Activated T-helper 1 cell treated with anti-CD3 and anti-CD28 coated beads, Interleukin-2, amount 50 U/mL, for 16 hours (primary cell): ENCODE data around the gene IRF7.

Experiments used
- DNase-seq, 2 donors: peaks; one replicate each; pipeline ENCODE4 v3.0.0-alpha.2; 2020; ENCODE audit warnings: low read depth in 1 of 2, low spot score in 1 of 2

Gene IRF7

GRCh38 chr11:608791-609251 is 6.9 kb downstream of the IRF7 start:
- no peak for DNase-seq

DNA sequence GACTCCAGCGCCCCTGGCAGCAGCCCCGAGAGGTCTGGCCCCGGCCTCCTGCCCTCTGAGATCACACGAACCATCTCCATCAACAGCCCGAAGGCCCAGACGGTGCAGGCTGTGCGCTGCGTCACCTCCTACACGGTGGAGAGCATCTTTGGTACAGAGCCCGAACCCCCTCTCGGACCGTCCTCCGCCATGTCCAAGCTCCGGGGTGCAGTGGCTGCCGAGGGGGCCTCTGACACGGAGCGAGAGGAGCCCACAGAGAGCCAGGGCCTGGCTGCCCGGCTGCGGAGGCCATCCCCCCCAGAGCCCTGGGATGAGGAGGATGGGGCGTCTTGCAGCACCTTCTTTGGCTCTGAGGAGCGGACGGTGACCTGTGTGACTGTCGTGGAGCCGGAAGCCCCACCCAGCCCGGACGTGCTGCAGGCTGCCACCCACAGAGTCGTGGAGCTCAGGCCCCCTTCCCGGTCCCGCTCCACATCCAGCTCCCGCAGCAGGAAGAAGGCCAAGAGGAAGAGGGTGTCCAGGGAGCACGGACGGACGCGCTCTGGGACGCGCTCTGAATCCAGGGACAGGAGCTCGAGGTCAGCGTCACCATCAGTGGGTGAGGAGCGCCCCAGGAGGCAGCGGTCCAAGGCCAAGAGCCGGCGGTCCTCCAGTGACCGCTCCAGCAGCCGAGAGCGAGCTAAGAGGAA is 7.6 kb downstream of the IRF7 start:
- no peak for DNase-seq

DNA sequence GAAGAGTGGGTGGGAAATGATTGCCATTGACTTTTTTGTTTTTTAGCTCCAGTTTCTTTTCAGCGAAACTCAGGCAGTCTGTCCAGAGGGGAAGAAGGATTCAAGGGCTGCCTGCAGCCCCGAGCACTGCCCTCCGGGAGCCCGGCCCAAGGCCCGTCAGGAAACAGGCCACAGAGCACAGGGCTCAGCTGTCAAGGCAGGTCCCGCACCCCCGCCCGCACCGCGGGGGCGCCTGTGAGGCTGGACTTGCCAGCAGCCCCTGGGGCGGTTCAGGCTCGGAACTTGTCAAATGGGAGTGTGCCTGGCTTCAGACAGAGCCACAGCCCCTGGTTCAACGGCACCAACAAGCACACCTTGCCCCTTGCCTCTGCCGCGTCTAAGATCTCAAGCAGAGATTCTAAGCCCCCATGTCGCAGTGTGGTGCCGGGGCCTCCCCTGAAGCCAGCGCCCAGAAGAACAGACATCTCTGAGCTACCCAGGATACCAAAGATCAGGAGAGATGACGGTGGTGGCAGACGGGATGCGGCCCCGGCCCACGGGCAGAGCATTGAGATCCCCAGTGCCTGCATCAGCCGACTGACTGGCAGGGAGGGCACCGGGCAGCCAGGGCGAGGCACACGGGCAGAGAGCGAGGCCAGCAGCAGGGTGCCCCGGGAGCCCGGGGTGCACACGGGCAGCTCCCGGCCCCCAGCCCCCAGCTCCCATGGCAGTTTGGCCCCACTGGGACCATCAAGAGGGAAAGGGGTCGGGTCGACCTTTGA is 8.6 kb downstream of the IRF7 start:
- DNase-seq, result no peak

- DNase-seq, result no peak
These were observed 9.5 kb downstream of the IRF7 start for GRCh38 chr11:606245-606644.

DNA sequence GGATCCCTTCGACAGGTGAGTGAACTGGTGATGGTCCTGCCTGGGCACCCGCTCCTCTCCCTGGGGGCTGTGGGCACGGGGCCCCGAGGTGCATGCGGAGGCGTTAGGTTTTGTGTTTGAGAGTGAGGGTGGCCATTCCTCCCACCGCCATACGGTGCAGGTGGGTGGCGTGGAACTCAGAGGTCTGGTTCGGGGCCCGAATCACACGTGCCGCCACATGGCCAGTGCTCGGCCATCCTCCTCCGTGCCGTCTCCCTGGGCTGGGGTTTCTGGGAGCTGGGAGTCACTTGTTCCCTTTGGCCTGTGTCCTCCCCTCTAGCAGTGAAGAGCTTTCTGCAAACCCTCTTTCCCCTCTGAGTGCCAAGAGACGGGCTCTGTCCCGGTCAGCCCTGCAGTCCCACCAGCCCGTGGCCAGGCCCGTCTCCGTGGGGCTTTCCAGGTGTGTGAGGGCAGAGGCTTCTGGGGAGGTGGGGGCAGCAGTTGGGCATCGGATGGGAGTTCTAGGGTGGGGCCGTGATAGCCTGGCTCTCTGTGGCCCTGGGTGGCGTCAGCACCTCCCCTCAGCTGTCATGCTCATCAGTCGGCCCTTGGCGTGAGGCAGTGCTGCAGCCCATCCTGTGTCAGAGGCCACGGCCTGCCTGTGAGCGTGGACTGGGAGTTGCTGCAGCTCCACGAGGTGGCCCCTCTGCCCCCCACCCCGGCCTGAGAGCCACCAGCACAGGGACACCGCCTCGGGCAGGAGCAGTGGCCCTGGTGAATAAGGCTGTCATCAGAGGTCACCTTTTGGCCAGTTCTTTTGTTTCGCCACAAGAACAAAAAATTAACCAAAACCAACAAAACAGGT is 10.2 kb downstream of the IRF7 start:
- DNase-seq, result no peak

DNA sequence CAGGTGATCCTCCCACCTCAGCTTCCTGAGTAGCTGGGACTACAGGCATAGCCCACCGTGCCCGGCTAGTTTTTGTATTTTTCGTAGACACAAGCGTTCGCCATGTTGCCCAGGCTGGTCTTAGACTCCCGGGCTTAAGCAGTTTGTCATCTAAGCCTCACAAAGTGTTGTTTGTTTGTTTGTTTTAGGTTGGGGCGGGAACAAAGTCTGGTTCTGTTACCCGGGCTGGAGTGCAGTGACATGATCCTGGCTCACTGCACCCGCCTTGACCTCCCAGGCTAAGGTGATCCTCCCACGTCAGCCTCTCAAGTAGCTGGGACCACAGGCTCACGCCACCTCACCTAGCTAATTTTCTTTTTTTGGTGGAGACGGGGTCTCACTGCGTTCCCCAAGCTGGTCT is 12.6 kb downstream of the IRF7 start:
- DNase-seq, result no peak

DNA sequence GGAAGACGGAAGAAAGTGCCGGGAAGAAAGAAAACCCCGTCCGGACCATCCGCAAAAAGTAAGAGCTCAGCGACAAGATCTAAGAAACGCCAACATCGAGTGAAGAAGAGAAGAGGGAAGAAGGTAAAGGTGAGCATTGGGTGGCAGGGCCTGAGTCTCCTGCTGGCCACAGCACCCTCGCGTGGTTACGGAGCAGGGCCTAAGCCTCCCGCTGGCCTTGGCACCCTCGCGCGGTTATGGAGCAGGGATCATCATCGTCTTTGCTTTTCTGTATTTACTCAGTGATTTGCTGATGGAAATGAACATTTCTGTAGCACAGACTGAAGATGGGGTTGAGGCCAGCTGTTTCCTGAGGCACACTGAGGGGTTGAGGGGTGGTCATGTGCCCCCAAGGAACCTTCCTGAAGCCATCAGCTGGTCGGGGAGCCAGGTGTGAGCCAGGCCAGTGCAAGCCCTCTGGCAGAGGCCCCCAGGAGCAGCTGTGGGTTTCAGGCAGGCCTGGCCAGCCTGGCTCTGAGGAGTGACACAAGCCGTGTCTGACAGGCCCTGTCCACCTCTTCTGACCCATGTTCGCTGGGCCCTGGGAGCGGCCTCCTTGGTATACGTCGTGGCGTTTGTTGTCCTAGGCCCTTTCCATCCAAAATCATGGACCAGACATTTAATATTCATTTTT is 14.0 kb downstream of the IRF7 start:
- no peak for DNase-seq

DNA sequence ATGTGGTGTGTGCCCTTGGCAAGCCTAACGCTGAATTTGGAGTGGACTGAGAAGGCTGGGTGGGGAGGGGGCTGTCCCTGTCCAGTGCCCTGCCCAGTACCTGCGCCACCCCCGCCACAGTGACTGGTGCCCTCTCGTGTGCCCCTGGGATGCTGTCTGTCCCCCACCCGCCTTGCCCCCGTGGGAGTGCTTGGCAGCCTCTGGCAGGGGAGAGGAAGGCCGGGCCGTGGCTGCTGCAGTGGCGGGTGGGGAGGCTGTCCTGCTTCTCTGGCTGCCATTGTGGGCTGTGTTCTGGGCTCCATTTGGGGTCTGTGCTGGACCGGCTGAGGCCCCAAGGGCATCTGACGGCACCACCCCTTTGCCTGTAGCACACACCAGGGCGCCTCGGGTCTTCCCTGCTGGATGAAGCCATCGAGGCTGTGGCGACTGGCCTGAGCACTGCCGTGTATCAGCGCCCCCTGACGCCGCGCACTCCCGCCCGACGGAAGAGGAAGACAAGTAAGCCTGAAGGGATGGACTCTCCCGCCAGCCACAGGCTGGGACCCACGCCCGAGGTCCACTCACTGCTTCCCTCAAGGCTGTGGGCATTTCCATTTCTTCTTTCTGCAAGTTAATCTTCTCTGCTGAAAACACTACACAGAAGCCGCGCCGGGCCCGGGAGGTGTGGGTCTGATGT is 17.6 kb downstream of the IRF7 start:
- no peak for DNase-seq

- DNase-seq, result no peak
These were observed 18.5 kb downstream of the IRF7 start for GRCh38 chr11:597166-597725.

DNA sequence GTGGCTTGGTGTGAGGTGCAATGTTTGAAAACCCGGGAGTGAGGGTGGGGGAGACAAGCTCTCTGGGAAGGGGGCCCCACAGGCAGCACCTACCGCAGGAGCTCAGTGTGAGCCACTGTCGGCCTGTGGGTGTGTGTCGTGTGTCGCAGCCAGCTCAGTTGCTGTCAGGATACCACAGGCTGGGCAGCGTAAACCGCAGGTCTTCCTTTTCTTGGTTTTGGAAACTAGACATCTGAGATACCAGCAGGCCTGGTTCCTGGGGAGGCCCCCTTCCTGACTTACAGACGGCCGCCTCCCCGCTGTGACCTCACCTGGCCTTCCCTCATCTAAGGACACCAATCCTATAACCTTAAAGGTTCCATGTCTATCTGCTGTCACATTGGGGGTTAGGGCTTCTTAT is 19.4 kb downstream of the IRF7 start:
- no peak for DNase-seq

GRCh38 chr11:595400-595799 is 20.4 kb downstream of the IRF7 start:
- DNase-seq, result no peak

DNA sequence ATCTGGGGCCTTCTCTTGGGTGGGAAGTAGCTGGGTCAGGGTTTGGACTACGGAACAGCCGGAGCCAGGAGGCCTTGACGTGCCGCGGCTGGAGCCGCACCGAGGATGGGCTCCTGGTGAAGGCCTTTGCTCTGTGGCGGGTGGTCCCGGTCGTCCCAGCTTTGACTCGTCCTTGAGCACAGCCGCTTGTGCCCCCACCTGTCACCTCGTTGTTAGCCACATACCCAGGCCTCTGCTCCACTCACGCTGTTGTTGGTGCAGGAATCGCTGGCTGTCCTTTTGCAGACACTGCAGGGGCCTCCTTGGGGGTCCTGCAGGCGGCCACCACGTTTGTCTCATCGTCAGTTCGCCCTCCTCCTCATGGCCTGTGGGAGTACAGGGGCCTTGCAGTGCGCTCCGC is 22.4 kb downstream of the IRF7 start:
- no peak for DNase-seq

GRCh38 chr11:592918-593317 is 22.8 kb downstream of the IRF7 start:
- no peak for DNase-seq

DNA sequence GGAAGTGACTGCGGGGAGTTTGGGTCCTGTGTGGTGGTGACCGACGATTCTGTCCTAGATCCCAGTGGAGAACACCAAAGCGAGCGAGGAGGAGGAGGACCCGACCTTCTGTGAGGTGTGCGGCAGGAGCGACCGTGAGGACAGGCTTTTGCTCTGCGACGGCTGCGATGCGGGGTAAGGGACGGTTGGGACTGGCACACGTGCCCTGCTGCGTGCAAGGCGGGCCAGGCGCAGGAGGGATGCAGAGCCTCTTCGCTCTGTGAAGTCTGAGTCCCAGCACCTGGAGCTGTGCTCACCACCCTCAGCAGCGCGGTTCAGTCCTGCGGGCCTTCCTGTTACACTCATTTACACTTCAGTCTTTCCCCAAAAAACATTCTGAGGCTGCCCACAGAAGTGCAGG is 23.2 kb downstream of the IRF7 start:
- DNase-seq, result no peak

GRCh38 chr11:590997-591396 is 24.8 kb downstream of the IRF7 start:
- no peak for DNase-seq

- no peak for DNase-seq
These were observed 26.0 kb downstream of the IRF7 start for GRCh38 chr11:589798-590197.

- peak; percentile 25 to 52 for DNase-seq
These were observed 27.8 kb downstream of the IRF7 start for GRCh38 chr11:587978-588380.

GRCh38 chr11:587546-587945 is 28.2 kb downstream of the IRF7 start:
- no peak for DNase-seq

DNA sequence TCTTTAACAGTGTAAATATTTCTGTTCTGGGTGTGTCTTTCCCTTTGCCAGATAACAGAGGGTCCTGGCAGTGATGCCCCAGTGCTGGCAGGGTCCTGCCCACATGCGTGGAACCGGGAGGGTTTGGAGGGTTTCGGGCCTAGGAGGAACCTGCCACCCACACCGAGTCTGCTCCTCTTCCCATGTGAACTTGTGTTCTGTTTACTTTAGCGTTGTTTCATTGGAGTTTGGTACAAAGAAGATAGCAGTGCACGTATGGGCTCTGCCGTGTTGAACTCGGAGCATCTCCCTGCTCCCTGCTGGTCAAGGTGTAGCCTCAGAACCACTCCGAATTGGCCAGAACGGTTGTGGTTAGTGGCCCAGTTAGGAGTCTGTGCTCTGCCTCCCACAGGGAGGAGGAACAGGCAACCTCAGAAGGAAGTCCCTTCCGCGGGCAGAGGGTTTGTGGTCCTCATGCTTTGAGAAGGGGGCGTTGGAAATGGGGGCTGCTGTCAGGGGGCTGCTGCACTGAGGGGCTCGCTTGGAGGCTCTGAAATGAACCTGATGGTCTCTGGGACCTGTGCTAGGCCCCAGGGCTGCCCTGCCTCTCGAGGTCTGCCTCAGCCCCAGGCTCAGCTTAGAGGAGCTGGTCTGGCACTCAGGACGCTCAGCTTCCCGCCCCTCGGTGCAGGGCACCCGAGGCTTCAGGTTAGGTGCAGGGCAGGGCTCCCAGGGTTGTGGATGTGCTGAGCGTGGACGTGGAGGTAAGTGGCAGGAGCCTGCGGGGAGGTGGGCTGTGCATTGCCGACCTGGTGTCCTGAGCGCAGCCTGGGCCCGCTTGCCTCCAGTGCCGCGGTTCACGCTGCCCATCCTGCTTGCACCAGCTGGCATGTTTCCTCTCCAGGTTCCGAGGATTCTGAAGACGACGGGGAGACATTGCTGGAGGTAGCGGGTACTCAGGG is 29.1 kb downstream of the IRF7 start:
- no peak for DNase-seq
